ENCODE data around the gene KCNJ12.
"Not testable (repeated sequence)": the region's sequence is repeated elsewhere in the genome, so short reads cannot be mapped to it uniquely, and the experiment has no call there.

KCNJ12 gene

GRCh38 chr17:21376081-21376758 is at the start of gene KCNJ12:
Gene KCNJ12, plus strand, starts transcription at chr17:21376357. Its CDS starts 38,986 bp downstream, at chr17:21415343.
- DNase-seq (ENCODE audit: low spot score) = peak; percentile 49

- not testable (repeated sequence) for DNase-seq (ENCODE audit: low spot score)
These were observed 48.2 kb upstream of the KCNJ12 start for GRCh38 chr17:21327921-21328320.

GRCh38 chr17:21328778-21329177 is 47.4 kb upstream of the KCNJ12 start:
- DNase-seq (ENCODE audit: low spot score) = not testable (repeated sequence)

- DNase-seq (ENCODE audit: low spot score) = no peak
These were observed 45.6 kb upstream of the KCNJ12 start for GRCh38 chr17:21330436-21331160.

- DNase-seq (ENCODE audit: low spot score) = peak; percentile 38
These were observed 39.4 kb upstream of the KCNJ12 start for GRCh38 chr17:21336541-21337294.

- DNase-seq (ENCODE audit: low spot score) = not testable (repeated sequence)
These were observed 38.1 kb upstream of the KCNJ12 start for GRCh38 chr17:21337981-21338625.

- DNase-seq (ENCODE audit: low spot score) = no peak
These were observed 37.1 kb upstream of the KCNJ12 start for GRCh38 chr17:21339011-21339410.

GRCh38 chr17:21339571-21339970 is 36.6 kb upstream of the KCNJ12 start:
- not testable (repeated sequence) for DNase-seq (ENCODE audit: low spot score)

- DNase-seq (ENCODE audit: low spot score) = not testable (repeated sequence)
These were observed 35.8 kb upstream of the KCNJ12 start for GRCh38 chr17:21340407-21340806.

GRCh38 chr17:21341279-21341678 is 34.9 kb upstream of the KCNJ12 start:
- DNase-seq (ENCODE audit: low spot score) = not testable (repeated sequence)

- not testable (repeated sequence) for DNase-seq (ENCODE audit: low spot score)
These were observed 34.1 kb upstream of the KCNJ12 start for GRCh38 chr17:21341925-21342540.

- DNase-seq (ENCODE audit: low spot score) = not testable (repeated sequence)
These were observed 32.9 kb upstream of the KCNJ12 start for GRCh38 chr17:21343061-21343949.

- not testable (repeated sequence) for DNase-seq (ENCODE audit: low spot score)
These were observed 31.4 kb upstream of the KCNJ12 start for GRCh38 chr17:21344801-21345200.

GRCh38 chr17:21345236-21345635 is 30.9 kb upstream of the KCNJ12 start:
- DNase-seq (ENCODE audit: low spot score) = no peak

GRCh38 chr17:21346107-21346506 is 30.1 kb upstream of the KCNJ12 start:
- DNase-seq (ENCODE audit: low spot score) = not testable (repeated sequence)

- DNase-seq (ENCODE audit: low spot score) = not testable (repeated sequence)
These were observed 29.4 kb upstream of the KCNJ12 start for GRCh38 chr17:21346651-21347250.

GRCh38 chr17:21347660-21348059 is 28.5 kb upstream of the KCNJ12 start:
- DNase-seq (ENCODE audit: low spot score) = not testable (repeated sequence)

- peak; percentile 42 for DNase-seq (ENCODE audit: low spot score)
These were observed 27.9 kb upstream of the KCNJ12 start for GRCh38 chr17:21348081-21348925.

- DNase-seq (ENCODE audit: low spot score) = not testable (repeated sequence)
These were observed 27.3 kb upstream of the KCNJ12 start for GRCh38 chr17:21348926-21349261.
